GM23248 (cell line): ENCODE measurements around the gene RS1. TPM values are rescaled to one million over a fixed set of nuclear protein-coding genes. Genes with fewer than 3 reads are reported as not detected.

ENCODE experiments used
- DNase-seq: peaks from one replicate; pipeline ENCODE4 v3.0.0-alpha.2; 2015
- H2AFZ ChIP-seq: fragments of 200-600 bp; sonication (generic); 2 replicates; pipeline ENCODE4 v1.6.1; 2016; ENCODE audit warnings: antibody characterized with exemption
- H3F3A ChIP-seq: fragments of 200-600 bp; sonication (generic); 2 replicates; pipeline ENCODE4 v1.6.1; 2016; ENCODE audit warnings: mild to moderate bottlenecking, antibody characterized with exemption, mixed run types; ENCODE audit not compliant: insufficient read depth
- H3K27ac ChIP-seq: fragments of 200-600 bp; sonication (generic); 2 replicates; pipeline ENCODE4 v1.5.1; 2016; ENCODE audit warnings: mild to moderate bottlenecking
- H3K27me3 ChIP-seq: fragments of 200-600 bp; sonication (generic); replicated peaks from 2 replicates; pipeline ENCODE4 v1.6.1; 2016; ENCODE audit warnings: mild to moderate bottlenecking; ENCODE audit not compliant: insufficient read depth
- H3K36me3 ChIP-seq: fragments of 200-600 bp; sonication (generic); 2 replicates; pipeline ENCODE4 v1.6.1; 2016; ENCODE audit warnings: low read depth, mild to moderate bottlenecking
- H3K4me1 ChIP-seq: fragments of 200-600 bp; sonication (generic); 2 replicates; pipeline ENCODE4 v1.6.1; 2016; ENCODE audit warnings: mild to moderate bottlenecking; ENCODE audit not compliant: insufficient read depth
- H3K4me2 ChIP-seq: fragments of 200-600 bp; sonication (generic); one replicate; pipeline ENCODE4 v1.6.1; 2016; ENCODE audit warnings: mild to moderate bottlenecking; ENCODE audit not compliant: unreplicated experiment
- H3K4me3 ChIP-seq: fragments of 200-600 bp; sonication (generic); 2 replicates; pipeline ENCODE4 v1.5.1; 2016; ENCODE audit warnings: mild to moderate bottlenecking
- H3K79me2 ChIP-seq: fragments of 200-600 bp; sonication (generic); 2 replicates; pipeline ENCODE4 v1.6.1; 2016; ENCODE audit warnings: mild to moderate bottlenecking; ENCODE audit not compliant: insufficient read depth
- H3K9ac ChIP-seq: fragments of 200-600 bp; sonication (generic); 2 replicates; pipeline ENCODE4 v1.6.1; 2016; ENCODE audit warnings: mild to moderate bottlenecking
- H3K9me2 ChIP-seq: fragments of 200-600 bp; sonication (generic); 2 replicates; pipeline ENCODE4 v1.6.1; 2016; ENCODE audit warnings: mixed run types, mild to moderate bottlenecking, moderate library complexity; ENCODE audit not compliant: insufficient read depth
- H3K9me3 ChIP-seq: fragments of 200-600 bp; sonication (generic); one replicate; pipeline ENCODE4 v1.6.1; 2017; ENCODE audit warnings: low read depth
- H4K20me1 ChIP-seq: fragments of 200-600 bp; sonication (generic); 2 replicates; pipeline ENCODE4 v1.6.0; 2016; ENCODE audit not compliant: insufficient read depth
- EZH2 ChIP-seq: fragments of 200-600 bp; sonication (generic); IDR thresholded peaks from 2 replicates; pipeline ENCODE4 v1.6.1; 2018; ENCODE audit warnings: antibody characterized with exemption, mild to moderate bottlenecking; ENCODE audit not compliant: insufficient read depth, poor library complexity, severe bottlenecking
- EZH2phosphoT487 ChIP-seq: fragments of 200-600 bp; sonication (generic); IDR thresholded peaks from 2 replicates; pipeline ENCODE4 v1.6.1; 2018; ENCODE audit warnings: antibody characterized with exemption, moderate library complexity, mild to moderate bottlenecking, low read depth; ENCODE audit not compliant: insufficient read depth
- WGBS, 2 experiments: methylation state at CpG; one replicate each; pipeline ENCODE4 v1.1.6; 2015 to 2017; ENCODE audit warnings: low lambda C conversion rate in 2 of 2, low coverage in 1 of 2; ENCODE audit errors: missing lambda C conversion rate in 2 of 2; 5-methylcytosine and 5-hydroxymethylcytosine counted together
- in situ Hi-C: fragments of 300-500 bp; cut with MboI; formaldehyde crosslinking; loops from 2 replicates; pipeline ENCODE4 v1.15.0; 2020
- polyA plus RNA-seq: library from polyadenylated mRNA; unstranded; fragments of >200 nt; fragmentation: Nextera tagmentation; extraction: Ambion mirVana; gene quantifications from 2 replicates; pipeline ENCODE4 v1.2.1, GENCODE V29; 2016
- total RNA-seq: library from RNA; depleted of rRNA; stranded (reverse); fragments of >200 nt; shearing (Covaris generic); gene quantifications from 2 replicates; pipeline ENCODE4 v1.2.3, GENCODE V29; 2014

RS1 gene
- total and polyA plus RNA-seq, 2 experiments from 2014 or later, result not detected

DNA sequence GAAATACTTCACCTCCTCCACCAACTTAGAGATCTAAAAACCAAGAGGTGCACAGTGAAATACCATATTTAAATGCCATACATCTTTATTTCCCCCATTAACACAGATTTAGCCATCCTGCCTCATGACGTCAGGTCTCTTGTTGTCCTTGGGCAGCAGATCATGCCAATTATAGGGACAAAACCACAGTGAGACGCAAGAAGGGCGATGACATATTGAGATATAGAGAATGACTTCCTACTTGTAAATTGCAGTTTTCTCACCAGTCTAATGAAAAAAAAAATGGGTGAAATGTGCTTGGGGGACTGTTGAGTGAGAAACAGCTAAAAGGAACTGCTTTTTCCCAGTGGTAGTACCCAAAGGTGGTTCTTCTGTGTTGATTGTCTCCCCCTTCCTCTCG, 24.3 kb downstream of the RS1 start:
- Histone ChIP-seq H3K79me2 (no peaks in the 10 kb centered on the region), H3K9me3 (no peaks in the 10 kb centered on the region), H3K27me3 (no peaks in the 10 kb centered on the region), H4K20me1 (no peaks in the 10 kb centered on the region), H3K4me1 (no peaks in the 10 kb centered on the region), H3K4me2 (no peak overlapping the region), H2AFZ (no peak overlapping the region), H3K4me3 (no peak overlapping the region), H3K9ac (no peak overlapping the region), H3K36me3 (no peaks in the 10 kb centered on the region), H3K27ac (no peak overlapping the region), H3F3A (no peaks in the 10 kb centered on the region), H3K9me2 (no peaks in the 10 kb centered on the region)
- in situ Hi-C loops, result no loop called here
- DNase-seq, result no peak
- 52 to 57% methylated on average over 3 to 4 of the region's 4 CpGs for WGBS, 2 experiments
- TF ChIP-seq EZH2, result no peak
- TF ChIP-seq EZH2phosphoT487, result no peak

DNA sequence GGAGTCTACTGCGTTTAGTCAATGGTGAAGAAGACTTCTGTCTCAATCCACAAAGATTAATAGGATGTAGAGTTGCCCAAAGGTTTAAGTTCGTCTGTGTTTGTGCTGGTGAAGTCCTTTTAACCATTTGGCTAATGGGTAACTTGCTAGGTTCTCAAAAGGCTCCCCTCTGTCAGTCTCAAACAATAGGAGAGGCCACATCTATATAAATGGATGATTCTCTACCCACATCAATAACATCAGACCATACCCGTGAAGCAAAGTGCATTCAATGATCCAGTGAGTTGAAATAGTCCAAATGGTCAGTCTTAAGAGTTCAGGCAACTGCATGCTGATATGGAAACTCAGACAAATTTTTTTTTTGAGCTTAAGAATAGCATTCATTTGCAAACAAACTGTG, 28.1 kb downstream of the RS1 start:
- no peak for DNase-seq
- no peaks in the 10 kb centered on the region for H4K20me1 ChIP-seq
- H3K27ac ChIP-seq, result no peak overlapping the region
- no peaks in the 10 kb centered on the region for H3K9me3 ChIP-seq
- no peak overlapping the region for H3K9ac ChIP-seq
- H3K27me3 ChIP-seq, result no peaks in the 10 kb centered on the region
- H3K9me2 ChIP-seq, result no peaks in the 10 kb centered on the region
- no peaks in the 10 kb centered on the region for H3F3A ChIP-seq
- no peaks in the 10 kb centered on the region for H3K4me1 ChIP-seq
- TF ChIP-seq EZH2phosphoT487 (no peak), EZH2 (no peak)
- no peaks in the 10 kb centered on the region for H3K79me2 ChIP-seq
- in situ Hi-C loops, result no loop called here
- no peaks in the 10 kb centered on the region for H3K36me3 ChIP-seq
- whole genome bisulfite sequencing, 2 experiments, result 38 to 43% methylated on average over 3 of the region's 3 CpGs
- H3K4me3 ChIP-seq, result no peak overlapping the region
- no peak overlapping the region for H2AFZ ChIP-seq
- no peak overlapping the region for H3K4me2 ChIP-seq

DNA sequence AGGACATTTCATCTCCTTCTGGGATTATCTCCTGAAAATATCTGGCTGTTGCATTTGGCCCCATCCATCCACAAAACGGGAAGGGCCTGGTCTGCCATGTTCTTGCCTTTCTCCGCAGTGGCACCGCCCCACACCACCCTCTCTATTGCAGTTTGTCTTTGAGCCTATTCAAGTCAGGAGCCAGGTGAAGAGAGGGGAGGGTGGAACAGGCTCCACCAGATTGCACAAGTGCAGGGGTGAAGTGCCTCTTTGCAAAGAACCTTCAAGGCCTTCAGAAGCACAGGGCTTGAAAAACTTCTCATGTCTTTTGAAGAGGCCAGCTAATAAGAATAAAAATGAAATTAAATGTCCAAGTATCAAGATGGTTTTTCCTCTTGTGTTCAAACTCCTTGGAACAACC, 28.7 kb downstream of the RS1 start:
- no peak overlapping the region for H3K4me2 ChIP-seq
- in situ Hi-C loops, result no loop called here
- H3K36me3 ChIP-seq, result no peaks in the 10 kb centered on the region
- DNase-seq, result no peak
- H3K9me2 ChIP-seq, result no peaks in the 10 kb centered on the region
- no peaks in the 10 kb centered on the region for H3K4me1 ChIP-seq
- 77 to 90% methylated on average over 3 of the region's 3 CpGs for WGBS, 2 experiments
- no peak overlapping the region for H3K4me3 ChIP-seq
- H2AFZ ChIP-seq, result no peak overlapping the region
- TF ChIP-seq EZH2 (no peak), EZH2phosphoT487 (no peak)
- no peaks in the 10 kb centered on the region for H3F3A ChIP-seq
- H4K20me1 ChIP-seq, result no peaks in the 10 kb centered on the region
- H3K79me2 ChIP-seq, result no peaks in the 10 kb centered on the region
- no peak overlapping the region for H3K27ac ChIP-seq
- H3K27me3 ChIP-seq, result no peaks in the 10 kb centered on the region
- no peaks in the 10 kb centered on the region for H3K9me3 ChIP-seq
- H3K9ac ChIP-seq, result no peak overlapping the region

DNA sequence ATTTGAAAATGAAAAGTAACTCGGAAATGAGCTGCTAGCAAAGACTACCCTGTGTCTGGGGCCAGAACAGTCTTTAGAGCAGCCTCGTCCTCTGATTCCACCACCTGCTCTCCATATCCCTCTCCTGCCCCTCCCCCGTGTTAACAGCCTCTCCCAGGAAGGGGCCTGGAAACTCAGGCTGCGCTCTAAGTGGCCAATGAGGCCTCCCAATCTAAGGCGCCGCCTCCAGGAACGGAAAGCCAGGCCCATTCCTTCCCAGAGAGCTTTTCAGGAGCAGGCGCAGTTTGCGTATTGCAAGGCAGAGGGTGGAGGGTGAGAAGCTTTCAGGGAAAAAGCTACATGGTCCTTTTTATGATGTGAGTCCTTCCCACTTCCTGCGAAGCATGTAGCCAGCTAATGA, 31.2 kb downstream of the RS1 start:
- TF ChIP-seq EZH2phosphoT487 (no peak), EZH2 (no peak)
- H3K27ac ChIP-seq, result no peak overlapping the region
- H3K4me2 ChIP-seq, result no peak overlapping the region
- no peak overlapping the region for H2AFZ ChIP-seq
- H3K9ac ChIP-seq, result no peak overlapping the region
- in situ Hi-C loops, result no loop called here
- H3K4me3 ChIP-seq, result no peak overlapping the region
- no peaks in the 10 kb centered on the region for H4K20me1 ChIP-seq
- 18 to 34% methylated on average over 8 to 10 of the region's 10 CpGs for WGBS, 2 experiments
- H3K79me2 ChIP-seq, result no peaks in the 10 kb centered on the region
- no peaks in the 10 kb centered on the region for H3K9me3 ChIP-seq
- H3F3A ChIP-seq, result no peaks in the 10 kb centered on the region
- no peaks in the 10 kb centered on the region for H3K4me1 ChIP-seq
- DNase-seq, result no peak
- no peaks in the 10 kb centered on the region for H3K36me3 ChIP-seq
- H3K9me2 ChIP-seq, result no peaks in the 10 kb centered on the region
- H3K27me3 ChIP-seq, result no peaks in the 10 kb centered on the region

DNA sequence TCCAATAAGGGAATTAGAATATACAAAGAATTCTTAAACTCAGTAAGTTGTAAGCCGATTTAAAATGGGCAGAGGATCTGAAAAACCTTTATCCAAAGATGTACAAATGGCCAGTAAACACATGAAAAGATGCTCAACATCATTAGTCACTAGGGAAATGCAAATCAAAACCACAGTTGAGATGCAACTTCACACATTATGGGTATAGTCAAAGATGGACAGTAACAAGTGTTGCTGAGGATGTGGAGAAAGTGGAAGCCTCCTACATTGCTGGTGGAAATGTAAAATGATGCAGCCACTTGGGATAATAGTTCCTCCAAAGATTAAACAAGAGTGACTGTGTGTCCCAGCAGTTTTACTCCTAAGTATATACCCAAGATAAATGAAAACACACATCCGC, 32.6 kb downstream of the RS1 start:
- no peaks in the 10 kb centered on the region for H3K79me2 ChIP-seq
- WGBS, 2 experiments, result 98 to 100% methylated on average over 2 of the region's 2 CpGs

More for the DNA sequence above, 32.6 kb downstream of the RS1 start:
- no peaks in the 10 kb centered on the region for H3K9me3 ChIP-seq
- in situ Hi-C loops, result no loop called here
- no peaks in the 10 kb centered on the region for H3K27me3 ChIP-seq
- no peak overlapping the region for H2AFZ ChIP-seq
- H3K9ac ChIP-seq, result no peak overlapping the region
- H3K27ac ChIP-seq, result no peak overlapping the region
- TF ChIP-seq EZH2phosphoT487, result no peak
- no peak for TF ChIP-seq EZH2
- H4K20me1 ChIP-seq, result no peaks in the 10 kb centered on the region
- H3K4me2 ChIP-seq, result no peak overlapping the region
- H3K36me3 ChIP-seq, result no peaks in the 10 kb centered on the region
- no peaks in the 10 kb centered on the region for H3K9me2 ChIP-seq
- no peak overlapping the region for H3K4me3 ChIP-seq
- H3K4me1 ChIP-seq, result no peaks in the 10 kb centered on the region
- DNase-seq, result no peak
- no peaks in the 10 kb centered on the region for H3F3A ChIP-seq
